ENCODE results near the gene PRKAG2. TPM values are rescaled to one million over a fixed set of nuclear protein-coding genes. Genes with fewer than 3 reads are reported as not detected.

Gene PRKAG2
- total and polyA plus RNA-seq, 2 experiments from 2014 or later, result 9.1 to 14.9 TPM

GRCh38 chr7:151549083-151549482, 327.8 kb downstream of the PRKAG2 start:
- no peak overlapping the region for H3K4me3 ChIP-seq
- TF ChIP-seq NANOG (IDR thresholded peaks at IDR 0.05; ENCODE audit: borderline replicate concordance) (no peak), CREB1 (CRISPR knock-in tag; IDR thresholded peaks at IDR 0.05; ENCODE audit: low read depth) (no peak), ZNF114 (CRISPR knock-in tag; IDR thresholded peaks at IDR 0.05) (no peak), ZNF462 (CRISPR knock-in tag; IDR thresholded peaks at IDR 0.05) (no peak), EZH2 (IDR thresholded peaks at IDR 0.05; ENCODE audit: low read depth, unreplicated experiment) (no peak), CTCF (conservative IDR thresholded peaks at IDR 0.05; ENCODE audit: low read depth in 2 of 2) (no peak), STAT1 (IDR thresholded peaks at IDR 0.05; ENCODE audit: unreplicated experiment) (no peak), POLR2AphosphoS5 (IDR thresholded peaks at IDR 0.05; ENCODE audit: low read depth) (no peak), ETS1 (IDR thresholded peaks at IDR 0.05) (no peak)
- no peaks in the 10 kb centered on the region for H3K79me2 ChIP-seq (replicated peaks; ENCODE audit: insufficient read depth)
- H3K27ac Mint-ChIP-seq, result no peak overlapping the region
- H3K9me3 Mint-ChIP-seq, result no peaks in the 10 kb centered on the region; the same call in 2 of the 3 replicates
- peaks cover 5% of the 10 kb centered on the region; the same call in 1 of the 2 replicates for H3K9me2 ChIP-seq (ENCODE audit: insufficient read depth)
- no peak overlapping the region for H3K27ac ChIP-seq (ENCODE audit: low read depth)
- H3K36me3 ChIP-seq (ENCODE audit: insufficient read depth), result no peaks in the 10 kb centered on the region
- H3K36me3 Mint-ChIP-seq (ENCODE audit: low read depth), result no peaks in the 10 kb centered on the region; the same call in 2 of the 3 replicates
- peaks cover 4% of the 10 kb centered on the region for H3K27me3 Mint-ChIP-seq (ENCODE audit: insufficient read depth, low read depth, poor library complexity)
- no peak overlapping the region for H3K4me3 Mint-ChIP-seq
- H4K20me1 ChIP-seq (replicated peaks; ENCODE audit: insufficient read depth), result no peaks in the 10 kb centered on the region
- ATAC-seq (no peak), DNase-seq (ENCODE audit: low spot score) (no peak)
- no peak overlapping the region for H2AFZ ChIP-seq
- peaks cover 22% of the 10 kb centered on the region for H3K4me1 Mint-ChIP-seq
- H3K27me3 ChIP-seq (ENCODE audit: insufficient read depth), result no peaks in the 10 kb centered on the region
- no peaks in the 10 kb centered on the region for H3K4me1 ChIP-seq (ENCODE audit: insufficient read depth)
- no peaks in the 10 kb centered on the region for H3F3A ChIP-seq (replicated peaks; ENCODE audit: low read depth)
- no peak overlapping the region for H3K4me2 ChIP-seq
